IPS-11a (cell line): ENCODE measurements around the gene TBC1D1.

Source experiments
- H3K4me3 ChIP-seq: one replicate; pipeline ENCODE4 v1.5.1; 2013; ENCODE audit warnings: low read depth, low read length, control low read depth

TBC1D1 gene

GRCh38 chr4:38161208-38162113, 270.6 kb downstream of the TBC1D1 start:
- no peak overlapping the region for H3K4me3 ChIP-seq

- H3K4me3 ChIP-seq = no peak overlapping the region
These were observed 271.4 kb downstream of the TBC1D1 start for GRCh38 chr4:38162240-38162784.

- no peak overlapping the region for H3K4me3 ChIP-seq
These were observed 272.5 kb downstream of the TBC1D1 start for GRCh38 chr4:38163216-38164006.

- no peak overlapping the region for H3K4me3 ChIP-seq
These were observed 273.5 kb downstream of the TBC1D1 start for GRCh38 chr4:38164346-38164745.

- no peak overlapping the region for H3K4me3 ChIP-seq
These were observed 275.2 kb downstream of the TBC1D1 start for GRCh38 chr4:38166082-38166481.

GRCh38 chr4:38166768-38167167, 275.9 kb downstream of the TBC1D1 start:
- H3K4me3 ChIP-seq = no peak overlapping the region

GRCh38 chr4:38167973-38168372, 277.1 kb downstream of the TBC1D1 start:
- H3K4me3 ChIP-seq = no peak overlapping the region

GRCh38 chr4:38169524-38169923, 278.6 kb downstream of the TBC1D1 start:
- H3K4me3 ChIP-seq = no peak overlapping the region

GRCh38 chr4:38170338-38171169, 279.7 kb downstream of the TBC1D1 start:
- H3K4me3 ChIP-seq = no peak overlapping the region

GRCh38 chr4:38172078-38172477, 281.2 kb downstream of the TBC1D1 start:
- no peak overlapping the region for H3K4me3 ChIP-seq

GRCh38 chr4:38173935-38174518, 283.1 kb downstream of the TBC1D1 start:
- H3K4me3 ChIP-seq = no peak overlapping the region

- H3K4me3 ChIP-seq = no peak overlapping the region
These were observed 283.9 kb downstream of the TBC1D1 start for GRCh38 chr4:38174801-38175200.

- H3K4me3 ChIP-seq = no peak overlapping the region
These were observed 285.3 kb downstream of the TBC1D1 start for GRCh38 chr4:38176165-38176564.

GRCh38 chr4:38177035-38177546, 286.2 kb downstream of the TBC1D1 start:
- no peak overlapping the region for H3K4me3 ChIP-seq

- no peak overlapping the region for H3K4me3 ChIP-seq
These were observed 286.9 kb downstream of the TBC1D1 start for GRCh38 chr4:38177641-38178391.

GRCh38 chr4:38178392-38178995, 287.6 kb downstream of the TBC1D1 start:
- no peak overlapping the region for H3K4me3 ChIP-seq

GRCh38 chr4:38179690-38180377, 288.9 kb downstream of the TBC1D1 start:
- no peak overlapping the region for H3K4me3 ChIP-seq

GRCh38 chr4:38180456-38180855, 289.6 kb downstream of the TBC1D1 start:
- no peak overlapping the region for H3K4me3 ChIP-seq
